Activated CD4-positive, CD25-positive, alpha-beta regulatory T cell treated with anti-CD3 and anti-CD28 coated beads, Interleukin-2, amount 50 U/mL, for 24 hours (primary cell): Measurements from ENCODE around the gene UNG.

Experiments
- ATAC-seq, 2 donors: fragments of 150-1000 bp; cut with Tn5 transposase; one replicate each; pipeline ENCODE4 v1.10.0; 2021; ENCODE audit warnings: mild to moderate bottlenecking in 1 of 2, moderate library complexity in 1 of 2

Gene UNG

DNA sequence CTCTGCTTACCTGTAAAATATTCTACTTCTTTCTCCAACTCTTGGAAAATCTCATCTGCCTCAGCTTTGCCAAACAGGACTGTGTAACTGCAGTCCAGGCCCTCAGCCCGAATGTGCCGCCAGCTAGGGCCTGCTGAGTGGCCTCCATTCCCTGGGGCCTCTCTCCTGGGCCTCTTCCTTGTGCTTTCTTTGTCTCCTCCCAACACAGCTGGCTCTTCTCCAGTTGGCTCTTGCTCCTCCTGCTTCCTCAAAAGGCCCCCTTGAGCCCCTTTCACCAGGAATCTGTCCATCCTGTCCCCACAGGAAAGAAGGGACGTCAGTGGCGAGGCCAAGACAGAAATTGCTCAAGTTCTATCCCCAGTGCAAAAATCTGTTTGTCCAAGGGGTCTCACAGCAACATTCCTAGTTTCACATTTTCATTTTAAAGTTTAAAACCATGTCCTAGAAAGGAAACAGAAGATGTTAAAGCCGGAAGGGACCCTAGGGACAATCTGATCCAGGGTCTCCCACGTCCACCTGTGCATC lies 4.8 kb upstream of the UNG start:
- ATAC-seq, result no peak

DNA sequence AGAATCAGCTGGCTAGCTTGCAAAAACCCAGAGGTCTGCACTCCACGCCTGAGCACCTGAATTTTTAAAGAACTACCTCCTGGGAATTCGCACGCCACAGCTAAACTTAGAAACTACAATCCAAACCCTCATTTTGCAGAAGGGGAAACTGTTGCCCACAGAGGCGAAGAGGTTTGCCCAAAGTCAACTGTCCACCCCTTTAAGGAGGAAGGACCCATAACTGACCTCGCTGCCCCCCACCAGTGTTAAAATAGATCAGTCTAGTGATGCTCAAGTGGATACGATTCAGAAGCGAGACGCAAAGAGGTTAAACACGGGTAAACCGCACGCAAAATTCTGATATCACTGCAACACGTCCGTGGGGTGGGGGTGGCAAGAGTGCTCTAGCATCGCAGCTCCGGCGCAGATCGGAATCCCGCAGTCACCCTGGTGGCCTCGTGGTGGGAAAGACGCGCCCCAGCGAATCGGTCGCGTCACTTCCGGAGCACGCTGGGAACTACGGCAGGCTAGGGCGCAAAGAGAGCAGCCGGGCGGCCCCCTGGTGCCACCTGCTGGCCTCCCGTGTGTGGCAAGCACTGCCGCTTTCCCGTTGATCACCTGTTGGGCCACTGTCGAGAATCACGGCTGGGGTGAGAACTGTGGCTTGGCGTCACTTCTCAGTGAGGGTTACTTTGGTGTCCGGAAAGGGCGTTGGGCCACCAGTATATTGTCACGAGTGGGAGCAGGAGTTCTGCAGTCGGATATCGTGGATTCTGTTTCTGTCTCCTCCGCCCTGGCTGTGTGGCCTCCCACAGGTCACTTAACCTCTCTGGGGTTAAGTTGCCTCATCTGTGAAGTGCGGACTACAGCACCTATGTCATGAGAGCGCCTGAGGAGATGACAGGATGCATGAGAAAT lies 4.1 kb upstream of the UNG start, which contains the start of gene ALKBH2:
TSS of gene ALKBH2 (minus strand) at position 451 of the 897 bp plus-strand sequence. CDS start 686 bp downstream, outside the sequence.
- ATAC-seq, result peak; percentile 75

DNA sequence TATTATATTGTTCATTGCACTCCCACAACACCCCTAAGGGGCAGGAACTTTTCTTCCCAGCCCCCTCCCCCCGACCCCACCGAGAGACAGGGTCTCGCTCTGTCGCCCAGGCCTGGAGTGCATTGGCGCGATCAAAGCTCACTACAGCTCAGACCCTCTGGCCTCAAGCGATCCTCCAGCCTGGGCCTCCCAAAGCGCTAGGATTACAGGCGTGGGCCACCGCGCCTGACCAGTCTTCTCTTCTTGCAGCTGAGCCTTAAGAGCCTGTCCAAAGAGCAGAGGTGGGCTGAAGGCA lies 310 bp upstream of the UNG start:
- ATAC-seq, result no peak

DNA sequence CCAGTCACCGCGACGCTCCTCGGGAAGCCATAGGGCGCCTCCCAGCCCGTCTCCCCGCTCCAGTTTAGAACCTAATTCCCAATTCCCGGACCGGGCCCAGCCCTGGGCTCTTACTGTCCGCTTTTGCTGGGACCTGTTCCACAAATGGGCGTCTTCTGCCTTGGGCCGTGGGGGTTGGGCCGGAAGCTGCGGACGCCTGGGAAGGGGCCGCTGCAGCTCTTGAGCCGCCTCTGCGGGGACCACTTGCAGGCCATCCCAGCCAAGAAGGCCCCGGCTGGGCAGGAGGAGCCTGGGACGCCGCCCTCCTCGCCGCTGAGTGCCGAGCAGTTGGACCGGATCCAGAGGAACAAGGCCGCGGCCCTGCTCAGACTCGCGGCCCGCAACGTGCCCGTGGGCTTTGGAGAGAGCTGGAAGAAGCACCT lies 797 bp downstream of the UNG start:
- ATAC-seq, result peak; percentile 9 to 19

- ATAC-seq, result no peak
Observed at GRCh38 chr12:109098651-109099050, 1.3 kb downstream of the UNG start.

DNA sequence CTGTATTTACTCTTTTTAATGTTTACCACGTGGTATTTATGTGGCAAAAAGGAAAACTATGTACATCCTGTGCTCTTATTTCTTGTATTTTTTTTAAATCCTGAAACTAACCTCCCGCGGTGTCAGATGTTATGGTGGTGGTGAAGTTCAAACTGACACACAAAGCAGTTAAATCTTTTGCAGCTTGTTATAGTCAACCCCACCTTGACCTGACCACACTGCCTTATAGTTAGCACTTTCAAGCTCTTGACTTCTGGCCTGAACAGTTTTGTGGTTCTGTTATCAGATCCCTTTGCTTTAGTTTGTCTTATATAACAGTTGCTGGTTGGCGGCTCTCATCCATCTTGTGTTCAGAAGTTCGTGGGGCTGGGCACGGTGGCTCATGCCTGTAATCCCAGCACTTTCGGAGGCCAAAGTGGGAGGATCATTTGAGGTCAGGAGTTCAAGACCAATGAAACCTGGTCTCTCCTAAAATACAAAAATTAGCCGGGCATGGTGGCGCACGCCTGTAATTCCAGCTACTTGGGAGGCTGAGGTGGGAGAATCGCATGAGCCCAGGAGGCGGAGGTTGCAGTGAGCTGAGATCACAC lies 2.1 kb downstream of the UNG start:
- no peak for ATAC-seq

- no peak for ATAC-seq
Observed at GRCh38 chr12:109100741-109101140, 3.3 kb downstream of the UNG start.

DNA sequence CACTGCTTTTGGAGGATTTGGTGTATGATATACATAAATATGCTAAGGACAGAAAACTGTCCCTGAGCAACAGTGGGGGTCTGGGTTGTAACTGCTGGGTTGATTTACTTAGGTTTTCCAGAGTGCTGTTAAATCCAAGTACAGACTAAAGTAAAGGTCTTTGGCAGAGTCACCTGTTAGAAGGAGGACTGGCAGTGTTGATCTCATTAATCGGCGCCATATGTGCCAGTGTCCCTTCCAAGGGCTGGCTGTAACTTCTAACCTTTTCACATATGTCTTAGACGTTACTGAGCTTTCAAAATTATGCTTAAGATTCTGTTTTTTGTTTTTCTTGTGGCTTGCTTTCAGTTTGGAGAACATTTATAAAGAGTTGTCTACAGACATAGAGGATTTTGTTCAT lies 5.1 kb downstream of the UNG start:
- ATAC-seq, result no peak

GRCh38 chr12:109105176-109105575 lies 7.8 kb downstream of the UNG start:
- ATAC-seq, result no peak

GRCh38 chr12:109109746-109110350 lies 12.5 kb downstream of the UNG start:
- no peak for ATAC-seq

- peak; percentile 83 to 87 for ATAC-seq
Observed at GRCh38 chr12:109110988-109111495, 13.6 kb downstream of the UNG start.

- ATAC-seq, result no peak
Observed at GRCh38 chr12:109112720-109113465, 15.5 kb downstream of the UNG start.

DNA sequence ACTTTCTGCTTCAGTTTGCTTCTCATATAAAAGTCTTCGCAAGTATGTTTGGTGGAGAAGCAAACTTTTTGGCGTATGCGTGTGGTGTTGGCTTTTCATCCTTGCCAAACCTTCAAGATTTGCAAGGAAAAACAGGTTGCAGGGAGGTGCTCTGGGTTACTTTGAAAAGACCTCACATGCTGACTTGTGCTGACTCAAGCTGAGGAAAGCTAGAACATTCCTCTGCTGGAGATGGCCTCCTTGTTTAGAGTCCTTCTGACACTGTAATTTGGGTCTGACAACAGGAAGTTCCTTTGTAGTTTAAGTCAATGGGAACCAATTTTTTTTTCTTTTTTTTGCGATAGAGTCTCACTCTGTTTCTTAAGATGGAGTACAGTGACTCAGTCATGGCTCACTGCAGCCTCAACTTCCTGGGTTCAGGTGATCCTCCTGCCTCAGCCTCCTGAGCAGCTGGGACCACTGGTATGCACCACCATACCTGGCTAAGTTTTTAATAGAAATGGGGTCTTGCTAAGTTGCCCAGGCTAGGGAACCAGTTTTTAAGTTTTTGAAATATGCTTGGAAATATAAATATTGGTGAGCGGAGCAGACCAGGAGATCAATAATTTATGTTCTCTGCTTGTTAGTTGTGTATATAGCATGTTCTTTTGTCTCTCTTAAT lies 16.4 kb downstream of the UNG start:
- ATAC-seq, result no peak

DNA sequence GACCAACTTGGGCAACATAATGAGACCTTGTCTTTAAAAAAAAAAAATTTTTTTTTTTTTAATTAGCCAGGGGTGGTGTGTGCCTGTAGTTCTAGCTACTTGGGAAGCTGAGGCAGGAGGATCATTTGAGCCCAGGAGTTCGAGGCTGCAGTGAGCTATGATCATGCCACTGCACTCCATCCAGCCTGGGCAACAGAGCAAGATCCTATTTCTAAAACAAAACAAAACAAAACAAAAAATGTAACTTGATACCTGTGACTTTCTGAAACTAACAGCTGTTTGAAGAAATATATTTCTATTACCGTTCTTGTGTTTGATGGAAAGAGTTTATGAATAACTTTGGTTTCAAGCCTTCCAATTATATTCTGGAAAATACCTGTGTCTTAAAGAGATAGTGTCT lies 17.2 kb downstream of the UNG start:
- ATAC-seq, result no peak

DNA sequence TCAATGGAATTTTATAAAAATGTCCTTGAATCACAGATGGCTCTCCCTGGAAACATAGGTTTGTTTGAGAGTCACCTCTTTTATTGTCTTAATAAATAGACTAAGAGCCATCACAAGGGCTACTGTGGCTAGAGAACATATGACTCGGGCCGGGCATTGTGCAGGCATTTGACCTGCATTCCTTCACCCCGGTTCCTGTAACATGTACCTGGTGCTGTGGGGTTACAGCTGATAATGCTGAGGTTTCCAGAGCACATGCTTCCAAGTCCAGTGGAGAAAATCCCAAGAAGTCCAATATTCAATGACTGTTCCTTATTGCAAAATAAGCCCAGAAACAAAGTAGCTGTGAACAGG lies 18.0 kb downstream of the UNG start:
- ATAC-seq, result no peak

DNA sequence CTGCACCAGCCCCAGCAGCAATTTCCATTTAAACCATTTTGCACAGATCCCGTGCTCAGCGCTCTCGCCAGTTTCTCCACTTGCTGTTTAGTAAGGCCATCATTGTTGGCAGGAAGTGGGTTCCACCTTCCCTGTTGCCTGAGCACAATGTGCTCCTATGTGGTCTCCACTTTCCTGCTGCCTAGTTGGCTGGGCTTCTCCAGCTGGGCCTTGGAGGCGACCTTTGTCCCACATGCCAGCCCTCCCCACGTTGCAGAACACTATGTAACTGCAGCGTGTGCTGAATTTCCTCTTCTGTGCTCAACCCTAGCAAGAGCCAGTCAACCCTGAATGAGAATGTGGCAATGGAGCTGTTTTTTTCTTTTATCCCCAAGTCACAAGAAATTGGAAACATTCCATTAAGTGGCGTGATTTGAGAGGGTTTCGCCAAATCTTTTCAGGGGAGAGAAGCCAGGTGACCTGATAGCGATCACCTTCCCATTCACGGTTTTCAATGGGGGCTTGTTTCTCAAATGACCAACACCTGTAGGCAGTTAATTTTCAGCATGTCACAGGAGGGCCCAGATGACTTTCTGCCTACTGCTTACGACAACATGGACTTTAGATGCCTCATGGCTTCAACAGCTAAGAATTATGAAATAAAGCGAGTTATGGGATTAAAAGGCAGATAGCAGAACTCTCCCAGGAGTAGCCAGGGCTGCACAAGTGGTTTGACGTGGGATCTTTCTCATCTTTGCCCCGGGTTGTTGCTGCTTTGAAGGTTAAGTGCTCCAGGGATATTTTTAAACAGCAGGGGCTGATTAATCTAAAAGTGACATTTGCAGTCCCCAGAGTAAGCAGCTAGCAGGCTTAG lies 18.6 kb downstream of the UNG start, which contains the start of gene ACACB:
TSS of gene ACACB (plus strand) at position 830 of the 853 bp plus-strand sequence. CDS start 22,819 bp downstream, outside the sequence.
- no peak for ATAC-seq

- ATAC-seq, result no peak
Observed at GRCh38 chr12:109116611-109116949, 19.2 kb downstream of the UNG start.

- ATAC-seq, result no peak
Observed at GRCh38 chr12:109120095-109120494, 22.7 kb downstream of the UNG start.

DNA sequence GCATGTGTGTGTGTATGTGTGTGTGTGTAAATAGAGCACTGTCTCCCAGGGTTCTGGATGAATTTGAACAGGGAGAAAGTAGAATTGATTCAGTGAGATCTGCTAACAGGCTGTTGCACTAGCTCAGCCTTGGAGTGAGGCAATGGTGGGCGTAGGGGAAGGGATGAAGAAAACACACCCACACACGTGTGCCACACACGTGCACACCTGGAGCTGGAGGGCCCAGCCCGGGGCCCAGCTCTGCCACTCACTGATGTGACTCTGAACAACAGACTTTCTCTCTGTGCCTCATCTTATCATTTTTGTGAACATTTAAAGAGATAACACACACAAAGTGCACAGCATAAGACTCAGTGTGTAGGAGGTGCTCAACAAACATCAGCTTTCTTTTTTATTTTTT lies 23.2 kb downstream of the UNG start:
- no peak for ATAC-seq

DNA sequence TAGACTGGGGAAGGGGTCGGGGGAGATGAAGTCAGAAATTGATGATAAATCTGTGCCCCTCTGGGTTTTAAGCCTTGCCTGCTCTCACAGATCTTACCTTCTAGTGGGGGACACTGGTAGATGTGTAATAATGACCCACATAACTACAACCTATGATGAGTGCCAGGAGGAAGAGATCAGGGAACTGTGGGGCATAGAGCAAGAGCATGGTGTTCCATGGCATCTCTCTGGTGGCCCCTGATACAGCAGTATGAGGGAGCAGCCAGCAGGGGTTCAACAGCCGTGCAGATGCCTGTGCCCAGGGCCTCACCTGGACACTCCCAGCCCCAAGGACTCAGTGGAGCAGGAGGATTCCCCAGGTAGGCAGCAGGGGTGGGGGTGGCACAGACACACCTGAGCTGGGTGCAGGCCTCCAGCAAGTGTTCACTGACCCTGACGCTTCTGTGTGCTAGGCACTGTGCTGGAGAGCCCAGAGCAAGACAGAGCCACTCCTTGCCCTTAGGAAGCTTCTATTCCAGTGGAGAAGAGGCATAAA lies 24.0 kb downstream of the UNG start:
- no peak for ATAC-seq
